Measurements from ENCODE around the gene NRXN3. TPM values are rescaled to one million over a fixed set of nuclear protein-coding genes. Genes with fewer than 3 reads are reported as not detected.

Gene NRXN3
- polyA plus RNA-seq, 1 donor from 2014 or later, result 110 TPM

DNA sequence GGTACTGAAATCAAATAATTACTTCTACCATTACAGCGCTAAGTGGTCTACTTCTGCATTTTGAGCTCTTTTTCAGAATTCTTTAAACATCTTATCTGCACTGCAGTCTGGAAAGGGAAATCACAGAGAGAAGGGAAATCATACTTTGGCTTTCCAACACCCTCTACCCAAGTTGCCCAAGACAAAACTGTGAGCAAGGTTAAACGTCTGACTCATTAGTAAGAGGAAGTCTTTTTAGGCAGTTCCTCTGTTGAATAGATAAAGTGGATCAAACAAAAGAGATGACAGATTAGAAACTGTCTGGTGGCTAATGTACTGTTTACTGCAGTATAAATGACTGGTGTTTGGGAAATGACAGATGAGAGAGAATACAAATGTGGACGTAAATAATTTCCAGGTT is 858.1 kb downstream of the NRXN3 start:
- H4K20me1 ChIP-seq (ENCODE audit: insufficient read depth), result no peaks in the 10 kb centered on the region
- H3F3A ChIP-seq (ENCODE audit: insufficient read depth, low read length, poor library complexity, severe bottlenecking), result no peaks in the 10 kb centered on the region
- H3K4me2 ChIP-seq (ENCODE audit: low read length), result no peak overlapping the region
- no peaks in the 10 kb centered on the region for H3K79me2 ChIP-seq (replicated peaks; ENCODE audit: insufficient read depth, low read length)
- H2AFZ ChIP-seq (ENCODE audit: low read depth, low read length), result no peak overlapping the region
- no peaks in the 10 kb centered on the region for H3K27me3 ChIP-seq (ENCODE audit: insufficient read depth, low read depth, low read length)
- H3K4me3 ChIP-seq (ENCODE audit: low read length), result no peak overlapping the region
- H3K9ac ChIP-seq (ENCODE audit: low read length), result no peak overlapping the region
- H3K9me3 ChIP-seq (ENCODE audit: low read length), result peaks cover 4% of the 10 kb centered on the region
- no peak overlapping the region for H3K27ac ChIP-seq (ENCODE audit: low read length)
- no peak for TF ChIP-seq MXI1 (conservative IDR thresholded peaks at IDR 0.05; ENCODE audit: poor library complexity, severe bottlenecking)
- TF ChIP-seq, protein P1, sequence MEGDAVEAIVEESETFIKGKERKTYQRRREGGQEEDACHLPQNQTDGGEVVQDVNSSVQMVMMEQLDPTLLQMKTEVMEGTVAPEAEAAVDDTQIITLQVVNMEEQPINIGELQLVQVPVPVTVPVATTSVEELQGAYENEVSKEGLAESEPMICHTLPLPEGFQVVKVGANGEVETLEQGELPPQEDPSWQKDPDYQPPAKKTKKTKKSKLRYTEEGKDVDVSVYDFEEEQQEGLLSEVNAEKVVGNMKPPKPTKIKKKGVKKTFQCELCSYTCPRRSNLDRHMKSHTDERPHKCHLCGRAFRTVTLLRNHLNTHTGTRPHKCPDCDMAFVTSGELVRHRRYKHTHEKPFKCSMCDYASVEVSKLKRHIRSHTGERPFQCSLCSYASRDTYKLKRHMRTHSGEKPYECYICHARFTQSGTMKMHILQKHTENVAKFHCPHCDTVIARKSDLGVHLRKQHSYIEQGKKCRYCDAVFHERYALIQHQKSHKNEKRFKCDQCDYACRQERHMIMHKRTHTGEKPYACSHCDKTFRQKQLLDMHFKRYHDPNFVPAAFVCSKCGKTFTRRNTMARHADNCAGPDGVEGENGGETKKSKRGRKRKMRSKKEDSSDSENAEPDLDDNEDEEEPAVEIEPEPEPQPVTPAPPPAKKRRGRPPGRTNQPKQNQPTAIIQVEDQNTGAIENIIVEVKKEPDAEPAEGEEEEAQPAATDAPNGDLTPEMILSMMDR (IDR thresholded peaks at IDR 0.05; ENCODE audit: poor library complexity, severe bottlenecking), result no peak
- TF ChIP-seq POLR2AphosphoS5 (IDR thresholded peaks at IDR 0.05), result no peak
- TF ChIP-seq TAF1 (IDR thresholded peaks at IDR 0.05; ENCODE audit: low read depth), result no peak
- no peak for TF ChIP-seq EP300 (conservative IDR thresholded peaks at IDR 0.05; ENCODE audit: poor library complexity, severe bottlenecking)
- TF ChIP-seq RAD21 (conservative IDR thresholded peaks at IDR 0.05), result no peak
- TF ChIP-seq SMC3 (conservative IDR thresholded peaks at IDR 0.05; ENCODE audit: poor library complexity), result no peak
- TF ChIP-seq, protein P2, sequence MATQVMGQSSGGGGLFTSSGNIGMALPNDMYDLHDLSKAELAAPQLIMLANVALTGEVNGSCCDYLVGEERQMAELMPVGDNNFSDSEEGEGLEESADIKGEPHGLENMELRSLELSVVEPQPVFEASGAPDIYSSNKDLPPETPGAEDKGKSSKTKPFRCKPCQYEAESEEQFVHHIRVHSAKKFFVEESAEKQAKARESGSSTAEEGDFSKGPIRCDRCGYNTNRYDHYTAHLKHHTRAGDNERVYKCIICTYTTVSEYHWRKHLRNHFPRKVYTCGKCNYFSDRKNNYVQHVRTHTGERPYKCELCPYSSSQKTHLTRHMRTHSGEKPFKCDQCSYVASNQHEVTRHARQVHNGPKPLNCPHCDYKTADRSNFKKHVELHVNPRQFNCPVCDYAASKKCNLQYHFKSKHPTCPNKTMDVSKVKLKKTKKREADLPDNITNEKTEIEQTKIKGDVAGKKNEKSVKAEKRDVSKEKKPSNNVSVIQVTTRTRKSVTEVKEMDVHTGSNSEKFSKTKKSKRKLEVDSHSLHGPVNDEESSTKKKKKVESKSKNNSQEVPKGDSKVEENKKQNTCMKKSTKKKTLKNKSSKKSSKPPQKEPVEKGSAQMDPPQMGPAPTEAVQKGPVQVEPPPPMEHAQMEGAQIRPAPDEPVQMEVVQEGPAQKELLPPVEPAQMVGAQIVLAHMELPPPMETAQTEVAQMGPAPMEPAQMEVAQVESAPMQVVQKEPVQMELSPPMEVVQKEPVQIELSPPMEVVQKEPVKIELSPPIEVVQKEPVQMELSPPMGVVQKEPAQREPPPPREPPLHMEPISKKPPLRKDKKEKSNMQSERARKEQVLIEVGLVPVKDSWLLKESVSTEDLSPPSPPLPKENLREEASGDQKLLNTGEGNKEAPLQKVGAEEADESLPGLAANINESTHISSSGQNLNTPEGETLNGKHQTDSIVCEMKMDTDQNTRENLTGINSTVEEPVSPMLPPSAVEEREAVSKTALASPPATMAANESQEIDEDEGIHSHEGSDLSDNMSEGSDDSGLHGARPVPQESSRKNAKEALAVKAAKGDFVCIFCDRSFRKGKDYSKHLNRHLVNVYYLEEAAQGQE (IDR thresholded peaks at IDR 0.05; ENCODE audit: borderline replicate concordance), result no peak
- TF ChIP-seq EZH2 (IDR thresholded peaks at IDR 0.05; ENCODE audit: borderline replicate concordance, insufficient read depth, low read length, poor library complexity, severe bottlenecking), result no peak
- H3K9me2 ChIP-seq (ENCODE audit: insufficient read depth, low read length), result no peaks in the 10 kb centered on the region
- no peaks in the 10 kb centered on the region for H3K36me3 ChIP-seq (ENCODE audit: insufficient read depth, low read length)

DNA sequence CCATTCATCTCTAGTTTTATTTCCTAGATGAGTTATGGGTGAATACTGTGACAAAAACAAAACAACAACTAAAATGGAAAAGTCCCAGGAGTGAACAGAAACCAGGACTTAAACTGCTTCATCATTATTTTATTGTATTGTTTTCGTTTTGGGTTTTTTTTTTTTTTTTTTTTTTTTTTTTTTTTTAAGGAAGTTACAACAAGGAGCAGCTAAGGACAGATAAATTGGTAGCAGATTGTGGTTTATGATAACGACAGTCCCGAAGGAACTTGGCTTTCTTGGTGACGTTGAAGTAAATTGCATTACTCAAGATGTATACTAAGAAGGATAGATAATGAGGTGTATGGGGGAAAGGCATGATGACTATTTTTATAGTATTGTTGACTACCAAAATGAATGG is 866.3 kb downstream of the NRXN3 start:
- Histone ChIP-seq H3K4me2 (ENCODE audit: low read length) (no peak overlapping the region), H2AFZ (ENCODE audit: low read depth, low read length) (no peak overlapping the region), H4K20me1 (ENCODE audit: insufficient read depth) (no peaks in the 10 kb centered on the region), H3K9ac (ENCODE audit: low read length) (no peak overlapping the region), H3K9me2 (ENCODE audit: insufficient read depth, low read length) (no peaks in the 10 kb centered on the region), H3K79me2 (replicated peaks; ENCODE audit: insufficient read depth, low read length) (no peaks in the 10 kb centered on the region), H3K9me3 (ENCODE audit: low read length) (no peaks in the 10 kb centered on the region), H3K27me3 (ENCODE audit: insufficient read depth, low read depth, low read length) (no peaks in the 10 kb centered on the region), H3F3A (ENCODE audit: insufficient read depth, low read length, poor library complexity, severe bottlenecking) (no peaks in the 10 kb centered on the region), H3K27ac (ENCODE audit: low read length) (no peak overlapping the region), H3K36me3 (ENCODE audit: insufficient read depth, low read length) (no peaks in the 10 kb centered on the region), H3K4me3 (ENCODE audit: low read length) (no peak overlapping the region)
- TF ChIP-seq, protein P2 (IDR thresholded peaks at IDR 0.05; ENCODE audit: borderline replicate concordance), result no peak
- TF ChIP-seq RAD21 (conservative IDR thresholded peaks at IDR 0.05) (no peak), TAF1 (IDR thresholded peaks at IDR 0.05; ENCODE audit: low read depth) (no peak), SMC3 (conservative IDR thresholded peaks at IDR 0.05; ENCODE audit: poor library complexity) (no peak), EP300 (conservative IDR thresholded peaks at IDR 0.05; ENCODE audit: poor library complexity, severe bottlenecking) (no peak), POLR2AphosphoS5 (IDR thresholded peaks at IDR 0.05) (no peak), EZH2 (IDR thresholded peaks at IDR 0.05; ENCODE audit: borderline replicate concordance, insufficient read depth, low read length, poor library complexity, severe bottlenecking) (no peak), MXI1 (conservative IDR thresholded peaks at IDR 0.05; ENCODE audit: poor library complexity, severe bottlenecking) (no peak)
- TF ChIP-seq, protein P1 (IDR thresholded peaks at IDR 0.05; ENCODE audit: poor library complexity, severe bottlenecking), result no peak
